HG02642 (cell line): ENCODE measurements around the gene IWS1.
"Not testable (repeated sequence)": the region's sequence is repeated elsewhere in the genome, so short reads cannot be mapped to it uniquely, and the experiment has no call there.

Experiments used
- ATAC-seq: cut with Tn5 transposase; IDR thresholded peaks from one replicate; pipeline ENCODE4 v1.9.1; 2021; ENCODE audit warnings: mild to moderate bottlenecking; ENCODE audit not compliant: unreplicated experiment, poor library complexity

IWS1 gene

DNA sequence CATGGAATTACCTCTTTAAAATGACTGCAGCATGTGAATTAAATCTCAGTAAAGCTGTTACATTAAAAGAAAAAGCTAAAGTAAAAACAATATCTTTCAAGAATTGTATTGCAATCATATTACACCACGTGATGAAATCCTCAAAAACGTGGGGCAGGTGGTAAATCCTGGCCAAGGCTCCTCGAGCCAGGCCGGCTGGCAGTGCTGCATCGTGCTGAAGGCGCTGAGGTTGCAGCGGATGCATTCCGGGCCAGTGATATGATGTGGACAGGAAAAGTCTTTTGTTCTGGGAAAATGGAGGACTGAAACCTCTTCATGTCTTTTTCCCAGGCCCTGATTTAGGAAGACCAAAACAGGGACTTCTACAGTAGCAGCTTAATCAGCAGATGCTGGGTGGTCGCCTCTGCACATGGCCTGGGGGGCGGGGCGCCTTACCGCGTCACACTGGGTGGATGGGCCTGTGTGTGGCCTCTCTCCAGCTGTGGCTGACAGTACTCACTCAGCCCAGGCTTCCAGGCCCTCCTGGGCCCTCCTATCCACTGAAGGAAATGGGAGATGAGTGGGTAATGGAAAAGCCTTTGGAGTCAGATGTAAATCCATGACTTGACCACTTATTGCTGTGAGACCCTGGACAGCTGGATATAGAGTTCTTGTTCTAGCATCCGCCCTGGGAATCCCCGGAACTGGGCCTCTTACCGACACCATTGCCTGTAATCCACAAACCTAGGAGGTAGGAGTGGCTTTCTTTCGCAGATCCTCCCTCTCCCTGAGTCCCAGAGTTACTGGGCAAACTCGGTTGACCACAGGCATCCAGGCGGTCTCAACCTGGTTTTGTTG, 62.9 kb downstream of the IWS1 start:
- no peak for ATAC-seq

DNA sequence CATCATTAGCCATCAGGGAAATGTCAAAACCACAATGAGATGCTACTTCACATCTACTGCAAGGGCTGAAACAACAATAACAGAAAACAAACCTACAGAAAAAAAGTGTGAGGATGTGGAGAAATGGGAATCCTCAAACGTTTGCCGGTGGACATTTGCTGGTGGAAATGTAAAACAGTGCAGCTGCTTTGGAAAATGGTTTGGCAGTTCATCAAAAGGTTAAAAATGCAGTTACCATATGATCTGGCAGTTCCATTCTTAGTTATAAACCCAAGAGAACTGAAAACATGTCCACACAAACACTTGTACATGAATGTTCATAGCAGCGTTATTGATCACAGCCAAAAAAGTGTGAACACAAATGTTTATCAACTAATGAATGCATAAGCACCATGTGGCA, 63.8 kb downstream of the IWS1 start:
- ATAC-seq, result no peak

DNA sequence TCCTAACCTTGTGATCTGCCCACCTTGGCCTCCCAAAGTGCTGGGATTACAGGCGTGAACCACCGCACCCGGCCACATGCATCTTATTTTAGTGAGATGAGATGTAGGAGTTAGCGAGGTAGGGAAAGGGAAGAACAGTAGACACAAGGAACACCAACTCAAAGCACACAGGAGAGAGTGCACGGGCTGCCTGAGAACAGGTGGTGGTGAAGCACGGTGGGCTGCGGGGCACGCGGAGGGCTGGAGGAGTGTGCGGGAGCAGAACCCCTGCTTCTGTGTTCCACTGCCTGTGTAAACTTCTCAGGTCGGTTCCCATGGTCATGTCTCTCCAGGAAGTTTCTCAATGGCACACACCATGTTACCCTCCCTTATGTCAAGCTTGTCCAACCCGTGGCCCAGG, 69.3 kb downstream of the IWS1 start:
- ATAC-seq, result no peak

DNA sequence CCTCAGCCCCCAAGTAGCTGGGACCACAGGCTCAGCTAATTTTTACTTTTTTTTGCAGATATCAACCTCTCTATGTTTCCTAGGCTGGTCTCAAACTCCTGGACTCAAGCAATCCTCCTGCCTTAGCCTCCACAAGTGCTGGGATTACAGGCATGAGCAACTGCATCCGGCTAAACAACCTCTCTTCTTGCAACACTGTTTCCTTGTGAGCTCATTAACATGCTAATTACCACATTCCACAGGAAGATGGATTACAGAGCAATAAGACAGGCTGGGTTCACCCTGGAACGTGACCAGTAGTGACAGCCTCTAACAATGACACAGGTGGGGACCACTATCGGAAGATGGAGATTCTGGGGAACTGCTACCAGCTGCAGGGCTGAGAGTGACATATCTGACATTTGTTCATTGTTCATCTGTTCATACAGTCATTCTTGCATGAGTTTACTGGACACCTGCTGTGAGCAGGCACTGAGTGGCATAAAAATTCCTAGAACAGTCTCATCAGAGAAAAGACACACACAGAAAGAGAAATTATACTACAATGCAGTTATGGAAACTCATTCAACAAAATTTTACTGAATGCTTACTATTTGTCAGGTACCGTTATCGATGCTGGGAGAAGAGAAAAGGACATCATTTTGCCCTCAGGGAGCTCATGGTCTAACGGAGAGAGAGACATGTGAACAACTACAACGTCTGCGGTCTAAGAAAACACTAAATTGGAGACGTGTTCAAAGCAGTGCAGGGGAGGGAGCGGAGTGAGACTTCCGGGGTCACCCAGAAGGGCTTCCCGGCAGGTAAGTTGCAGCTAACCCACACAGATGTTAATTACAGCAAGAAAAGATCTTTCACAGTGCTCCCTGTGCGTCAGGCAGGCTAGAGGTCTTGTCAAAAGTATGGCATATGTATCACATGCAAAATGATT, 70.5 kb downstream of the IWS1 start:
- ATAC-seq, result no peak

DNA sequence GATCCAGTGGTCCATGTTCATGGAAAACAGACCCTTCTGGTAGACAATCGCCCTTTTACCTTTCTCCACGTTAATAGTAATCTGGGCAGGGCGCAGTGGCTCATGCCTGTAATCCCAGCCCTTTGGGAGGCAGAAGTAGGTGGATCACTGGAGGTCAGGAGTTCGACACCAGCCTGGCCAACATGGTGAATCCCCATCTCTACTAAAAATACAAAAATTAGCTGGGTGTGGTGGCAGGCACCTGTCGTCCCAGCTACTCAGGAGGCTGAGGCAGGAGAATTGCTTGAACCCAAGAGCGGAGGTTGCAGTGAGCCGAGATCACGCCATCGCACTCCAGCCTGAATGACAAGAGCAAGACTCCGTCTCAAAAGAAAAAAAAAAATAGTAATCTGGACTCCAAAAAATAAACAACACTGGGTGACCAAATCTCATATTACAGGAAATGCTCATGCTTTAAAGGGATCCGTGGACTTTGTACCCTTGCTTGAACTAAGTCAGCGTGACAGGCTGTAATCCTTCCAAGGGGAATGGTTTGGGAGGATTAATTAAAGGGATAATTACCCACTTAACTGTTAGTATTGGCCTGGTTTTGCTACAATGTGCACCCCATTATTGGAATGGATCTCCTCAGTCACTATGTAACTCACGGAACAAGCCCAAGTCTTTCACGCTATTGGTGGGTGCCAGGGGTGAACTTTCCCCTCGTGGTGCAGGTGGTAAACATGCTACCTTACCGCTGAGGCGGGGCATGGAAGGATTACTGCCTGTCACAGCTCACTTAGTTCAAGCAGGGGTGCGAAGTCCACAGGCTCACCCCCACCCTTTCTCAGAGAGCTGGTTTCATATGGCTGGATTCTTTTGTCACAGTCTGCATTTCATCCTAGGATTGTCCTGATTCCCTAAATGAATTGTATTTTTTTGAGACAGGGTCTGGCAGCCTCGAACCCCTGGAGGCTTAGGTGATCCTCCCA, 71.4 kb downstream of the IWS1 start:
- no peak for ATAC-seq

DNA sequence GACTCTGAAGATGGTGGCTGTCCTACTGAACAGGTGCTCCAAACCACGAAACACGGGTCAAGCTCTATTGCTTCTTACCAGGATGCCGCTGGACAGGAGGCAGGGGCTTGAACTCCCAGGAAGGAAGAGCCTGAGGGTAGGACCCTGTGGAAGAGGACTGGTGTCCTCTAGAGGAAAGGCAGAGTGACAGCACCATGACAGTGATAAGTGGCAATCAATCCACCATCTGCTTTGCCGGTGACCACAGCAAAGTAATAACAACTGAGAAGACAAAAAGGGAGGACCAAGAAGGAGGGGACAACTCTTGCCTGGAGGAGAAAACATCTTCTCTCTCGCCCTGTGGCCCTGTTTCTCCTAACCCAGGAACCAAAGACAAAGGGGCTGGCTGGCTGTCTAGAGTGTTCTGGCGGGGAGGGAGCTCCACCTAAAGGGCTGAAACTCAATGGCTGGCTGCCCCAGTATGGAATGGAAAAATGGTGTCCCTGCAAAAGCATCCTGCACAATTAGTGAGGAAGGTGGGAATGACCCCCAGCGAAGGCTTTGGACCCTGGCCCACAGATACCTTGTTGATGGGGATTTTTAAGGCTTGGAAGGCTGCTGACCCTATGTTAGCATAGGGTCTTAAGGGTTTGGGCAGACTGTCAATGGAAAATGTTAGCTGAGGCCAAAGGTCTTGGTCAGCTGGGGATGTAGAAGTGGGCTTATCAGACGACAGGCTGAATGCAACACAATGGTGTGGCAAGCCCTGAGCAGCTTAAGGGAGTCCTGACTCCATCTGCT, 72.7 kb downstream of the IWS1 start:
- ATAC-seq, result no peak

DNA sequence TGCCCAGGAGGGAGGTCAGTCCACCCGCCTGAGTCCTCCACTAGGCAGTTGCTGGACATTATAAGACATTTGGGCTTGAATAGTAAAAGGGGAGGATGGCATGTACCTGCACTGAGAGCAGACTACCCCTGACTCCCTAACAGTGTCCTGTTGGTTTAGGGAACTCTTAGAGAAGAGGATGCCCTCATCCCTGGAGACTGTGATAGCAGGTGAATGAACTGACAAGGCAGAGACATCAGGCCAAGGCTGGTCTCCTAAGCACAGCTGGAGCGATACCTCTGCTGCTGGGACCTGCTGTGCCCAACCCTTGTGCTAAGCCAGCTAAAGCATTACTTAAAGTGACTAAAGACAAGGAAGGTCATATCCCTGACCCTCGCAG, 73.3 kb downstream of the IWS1 start:
- ATAC-seq, result no peak

DNA sequence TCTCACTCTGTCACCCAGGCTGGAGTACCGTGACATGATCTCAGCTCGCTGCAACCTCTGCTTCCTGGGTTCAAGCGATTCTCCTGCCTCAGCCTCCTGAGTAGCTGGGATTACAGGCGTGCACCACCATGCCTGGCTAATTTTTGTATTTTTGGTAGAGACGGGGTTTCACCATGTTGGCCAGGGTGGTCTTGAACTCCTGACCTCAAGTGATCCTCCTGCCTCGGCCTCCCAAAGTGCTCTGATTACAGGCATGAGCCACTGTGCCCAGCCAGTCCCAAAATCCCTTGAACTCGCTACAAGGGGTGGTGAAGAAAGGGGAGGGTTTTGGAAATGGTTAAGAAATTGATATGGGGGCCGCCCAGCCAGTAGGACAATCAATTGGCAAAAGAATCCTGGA, 73.9 kb downstream of the IWS1 start:
- ATAC-seq, result not testable (repeated sequence)

DNA sequence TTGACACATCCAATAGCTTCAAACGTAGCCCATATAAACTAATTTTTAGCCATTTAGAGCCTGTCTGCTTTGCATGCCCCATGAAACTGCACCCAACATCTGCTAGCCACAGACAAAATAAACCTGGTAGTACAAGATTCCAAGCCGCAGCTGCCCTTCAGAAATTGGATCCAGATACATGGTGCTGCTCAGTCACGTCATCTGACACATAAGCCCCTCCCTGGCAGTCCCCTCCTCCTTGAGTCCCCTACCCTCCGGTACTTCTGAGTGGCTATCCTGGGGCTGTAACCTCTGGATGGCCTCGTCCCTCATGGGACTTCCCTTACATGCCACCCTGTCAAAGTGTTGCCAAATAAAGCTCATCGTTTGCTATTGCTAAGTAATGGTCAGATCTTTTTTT, 74.3 kb downstream of the IWS1 start:
- no peak for ATAC-seq

DNA sequence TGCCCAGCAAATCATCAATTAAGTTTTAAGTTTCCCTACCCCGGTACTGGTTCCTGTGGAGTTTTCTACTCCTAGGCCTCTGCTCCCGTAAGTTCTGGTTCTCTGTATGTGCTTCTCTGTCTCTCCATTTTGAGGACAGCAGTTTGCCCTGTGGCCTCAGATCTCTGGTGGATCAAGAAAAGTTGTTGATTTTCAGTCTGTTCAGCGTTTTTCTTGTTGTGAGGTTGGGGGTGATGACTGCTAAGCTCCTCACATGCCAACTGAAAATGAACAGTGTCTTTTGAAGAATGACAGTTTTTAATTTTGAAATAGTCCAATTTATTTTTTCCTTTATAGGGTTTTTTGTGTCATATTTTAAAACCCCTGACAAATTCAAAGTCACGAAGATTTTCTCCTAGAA, 76.4 kb downstream of the IWS1 start:
- no peak for ATAC-seq

DNA sequence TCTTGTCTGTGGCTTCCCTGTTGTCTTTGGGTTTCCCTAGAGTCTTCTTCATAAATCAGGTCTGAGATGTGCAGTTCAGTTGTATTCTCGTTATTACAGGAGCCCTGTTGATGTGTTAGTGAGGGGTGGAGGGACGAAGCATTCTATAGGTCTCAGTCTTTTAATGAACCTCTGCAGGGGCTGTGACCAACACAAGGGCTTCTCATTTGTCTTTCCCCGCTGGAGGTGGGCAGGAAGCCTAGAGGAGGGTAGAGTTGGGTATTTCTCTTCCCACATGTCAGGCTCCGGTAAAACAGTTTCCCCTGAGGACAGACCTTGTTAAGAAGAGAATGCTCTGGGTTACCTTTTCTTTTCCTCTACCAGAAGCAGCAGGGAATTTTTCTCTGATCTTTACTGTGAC, 76.9 kb downstream of the IWS1 start:
- ATAC-seq, result no peak

DNA sequence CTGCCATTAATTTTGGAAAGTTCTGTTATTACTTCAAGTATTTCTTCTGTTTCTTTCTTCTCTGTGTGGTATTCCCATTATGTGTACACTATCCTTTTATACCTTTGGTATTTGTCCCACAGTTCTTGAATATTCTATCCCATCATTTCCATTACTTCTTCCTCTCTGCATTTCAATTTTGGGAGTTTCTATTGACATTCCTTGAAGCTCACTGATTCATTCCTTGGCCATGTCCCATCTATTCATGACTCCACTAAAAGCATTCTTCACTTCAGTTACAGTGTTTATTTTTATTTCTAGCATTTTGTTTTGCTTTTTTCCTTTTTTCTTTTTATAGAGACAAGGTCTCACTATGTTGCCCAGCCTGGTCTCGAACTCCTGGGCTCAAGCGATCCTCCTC, 77.8 kb downstream of the IWS1 start:
- no peak for ATAC-seq

DNA sequence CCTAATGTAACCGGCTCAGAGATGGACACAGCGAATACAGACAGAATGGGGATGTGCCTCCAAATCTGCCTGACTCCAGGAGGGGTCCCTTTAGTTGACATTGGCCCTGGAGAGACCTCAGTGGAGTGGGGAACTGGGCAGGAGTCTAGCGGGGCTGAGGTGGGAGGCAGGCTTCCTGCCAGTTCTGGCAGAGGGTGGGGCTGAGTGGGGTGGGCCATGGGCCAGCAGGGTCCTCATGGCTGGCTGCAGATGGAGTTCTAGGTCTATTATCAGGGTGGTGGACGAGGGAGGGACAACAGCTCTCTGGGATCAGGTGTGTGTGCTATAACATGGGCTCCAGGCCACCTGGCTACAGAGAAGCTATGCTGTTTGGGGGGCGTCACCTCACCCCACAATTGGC, 86.9 kb downstream of the IWS1 start:
- ATAC-seq, result no peak

DNA sequence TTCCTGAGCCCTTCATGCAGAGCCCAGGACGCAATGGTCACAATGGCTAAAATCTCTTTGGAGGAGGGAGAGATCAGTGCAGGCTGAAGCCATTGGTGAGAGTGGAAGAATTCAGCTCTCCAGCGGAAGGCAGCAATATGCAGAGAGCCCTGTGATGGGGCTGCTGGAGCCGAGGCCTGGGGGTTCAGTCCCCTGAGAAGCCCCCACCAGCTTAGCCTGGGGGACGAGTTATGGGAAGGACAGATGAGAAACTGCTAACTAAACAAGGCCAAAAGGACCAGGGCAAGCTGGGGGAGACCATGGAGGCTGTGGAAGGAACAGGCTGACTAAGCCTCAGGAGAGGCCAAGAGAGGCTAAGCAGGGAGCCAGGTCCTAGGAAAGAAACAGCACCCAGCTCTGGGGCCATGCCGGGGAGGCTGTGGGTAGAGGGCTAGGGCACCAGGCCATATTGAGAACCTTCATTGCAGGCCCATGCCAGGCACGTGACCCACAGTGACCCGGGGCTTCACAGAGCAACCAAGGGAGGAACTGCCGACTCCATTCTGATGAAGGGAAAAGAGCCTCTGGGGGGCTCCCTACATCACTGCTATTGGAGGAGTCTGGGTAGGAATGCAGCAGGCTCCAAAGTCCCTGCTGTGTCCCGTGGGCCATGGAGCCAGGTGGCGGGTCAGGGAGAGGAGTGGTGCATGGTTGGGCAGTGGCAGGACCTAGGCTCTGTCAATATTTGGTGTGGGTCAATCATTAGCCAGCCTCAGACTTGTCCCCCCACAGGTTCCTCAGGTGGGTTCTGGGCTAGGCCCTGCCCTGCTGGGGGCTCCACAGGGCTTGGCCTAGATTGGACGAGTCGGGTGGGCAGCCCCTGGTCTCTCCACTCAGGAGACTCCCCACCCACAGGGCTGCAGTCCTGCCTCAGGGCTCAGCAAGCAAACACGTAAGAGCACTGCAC, 88.2 kb downstream of the IWS1 start:
- ATAC-seq, result no peak

DNA sequence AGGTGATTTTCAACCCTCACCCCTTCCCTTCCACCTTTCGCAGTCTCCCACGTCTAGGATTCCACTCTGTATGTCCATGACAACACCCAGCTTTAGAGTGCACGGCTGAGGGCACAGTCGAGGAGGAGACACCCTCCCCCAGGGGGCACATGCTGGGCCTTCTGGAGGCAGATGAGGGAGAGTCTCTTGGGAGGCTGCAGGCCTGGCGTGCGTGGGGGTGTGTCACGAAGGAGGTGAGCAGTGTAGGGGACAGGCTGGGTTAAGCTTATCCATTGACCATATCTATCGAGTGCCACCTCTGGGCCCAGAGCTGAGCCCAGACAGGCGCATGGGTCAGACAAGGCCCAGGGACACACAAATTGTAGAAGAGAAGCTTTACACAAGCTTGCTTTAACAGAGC, 89.2 kb downstream of the IWS1 start:
- ATAC-seq, result no peak

DNA sequence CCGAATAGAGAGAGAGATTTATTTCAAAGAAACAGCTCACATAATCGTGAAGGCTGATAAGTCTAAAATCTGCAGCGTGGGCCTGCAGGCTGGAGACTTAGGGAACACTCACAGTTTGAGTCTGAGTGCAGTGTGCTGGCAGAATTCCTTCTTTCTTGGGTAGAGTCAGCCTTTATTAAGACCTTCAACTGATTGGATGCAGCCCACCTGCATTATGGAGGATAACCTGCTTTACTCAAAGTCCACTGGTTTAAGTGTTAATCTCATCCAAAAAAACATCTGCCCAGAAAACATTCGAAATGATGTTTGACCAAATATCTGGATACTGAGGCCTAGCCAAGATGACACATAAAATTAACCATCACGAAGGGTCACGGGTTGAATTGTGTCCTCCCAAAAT, 91.8 kb downstream of the IWS1 start:
- no peak for ATAC-seq

DNA sequence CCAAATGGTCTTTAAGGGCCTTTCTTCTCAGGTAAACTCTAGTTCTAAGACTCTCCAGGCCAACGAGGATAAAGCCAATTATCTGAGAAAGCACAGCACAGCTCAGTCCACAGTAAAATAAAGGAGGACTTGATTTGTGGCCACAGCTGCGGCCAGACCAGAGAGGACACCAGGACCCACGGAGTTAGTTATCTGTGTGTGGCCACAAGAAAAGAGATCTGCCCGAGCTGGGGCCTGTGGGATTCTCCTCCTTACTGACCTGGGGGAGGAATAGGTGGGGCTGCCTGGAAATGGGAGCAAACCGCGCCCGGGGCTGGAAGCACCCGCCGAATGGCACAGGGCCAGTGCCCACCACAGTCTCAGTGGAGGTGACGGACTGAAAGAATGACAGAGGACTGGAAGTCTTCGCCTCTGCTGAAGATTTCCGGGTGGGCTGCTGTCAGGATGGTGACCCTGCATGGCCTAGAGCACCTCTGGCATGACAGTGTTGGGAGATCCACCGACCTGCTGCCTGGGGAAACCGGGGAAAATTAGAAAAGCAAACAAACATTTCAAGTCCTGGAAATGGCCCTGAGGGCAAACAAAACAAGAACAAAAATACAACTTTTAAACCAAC, 94.8 kb downstream of the IWS1 start:
- no peak for ATAC-seq
